WI38 (cell line): ENCODE results near the gene CCL28.
A peak's percentile ranks its signal among the peaks of the same experiment; 100 is the strongest.

Experiments
- H3K4me3 ChIP-seq: 2 replicates; pipeline ENCODE4 v1.5.1; 2011; ENCODE audit warnings: low read depth, mild to moderate bottlenecking, control low read depth, low read length
- CTCF ChIP-seq: IDR thresholded peaks from 2 replicates; pipeline ENCODE4 v1.5.1; 2012; ENCODE audit warnings: low read depth, mild to moderate bottlenecking, control low read depth, low read length

Gene CCL28

GRCh38 chr5:43401827-43402226 lies 10.4 kb downstream of the CCL28 start:
- no peak overlapping the region for H3K4me3 ChIP-seq
- TF ChIP-seq CTCF = peak; percentile 33

GRCh38 chr5:43400082-43400481 lies 12.1 kb downstream of the CCL28 start:
- H3K4me3 ChIP-seq = no peak overlapping the region
- TF ChIP-seq CTCF = no peak

DNA sequence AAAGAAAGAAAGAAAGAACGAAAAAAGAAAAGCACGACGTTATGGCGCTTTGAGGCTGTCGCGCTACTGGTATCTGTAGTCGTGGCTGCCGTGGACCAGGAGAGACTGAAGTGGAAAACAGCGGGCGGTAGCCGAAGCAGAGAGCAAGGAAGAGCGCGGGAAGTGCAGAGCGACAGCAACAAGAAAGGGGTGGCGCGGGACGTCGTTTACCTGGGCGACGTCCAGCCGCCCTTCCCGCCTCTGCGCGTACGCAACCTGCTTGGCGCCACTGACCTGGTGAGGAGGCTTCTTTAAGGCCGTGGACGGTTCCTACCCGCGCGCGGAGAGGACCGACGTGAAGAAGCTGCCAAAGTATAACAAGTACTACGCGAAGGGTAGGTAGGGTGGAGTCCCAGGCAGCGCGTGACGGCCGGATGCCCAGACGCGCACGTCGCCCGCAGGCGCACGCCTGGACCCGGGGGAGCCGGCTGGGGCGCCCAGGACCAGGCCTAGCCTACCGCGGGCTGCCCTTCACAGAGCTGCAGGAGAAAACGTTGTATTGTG lies 15.4 kb downstream of the CCL28 start:
- H3K4me3 ChIP-seq = peak overlapping the region; percentile 53

DNA sequence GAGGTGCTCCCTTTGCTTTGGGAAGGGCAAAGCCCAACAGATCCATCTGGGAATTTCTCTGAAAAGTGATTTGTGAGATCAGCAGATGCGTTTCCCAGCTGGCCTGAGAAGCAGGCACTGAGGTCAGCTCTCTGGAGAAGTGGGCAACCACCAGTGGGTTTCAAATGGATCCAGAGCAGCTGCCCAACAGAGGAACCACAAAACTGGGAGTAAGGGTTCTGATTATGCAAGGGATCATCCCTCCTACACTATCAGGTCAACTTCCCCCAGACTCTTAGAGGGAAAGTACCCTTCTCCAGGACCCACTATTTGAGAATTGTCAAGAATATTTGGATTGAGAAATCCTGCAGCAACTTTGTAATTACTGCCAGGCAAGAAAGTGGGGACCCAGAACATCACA lies 21.7 kb downstream of the CCL28 start:
- no peak for TF ChIP-seq CTCF

More for the DNA sequence above, 15.4 kb downstream of the CCL28 start:
- TF ChIP-seq CTCF = no peak

DNA sequence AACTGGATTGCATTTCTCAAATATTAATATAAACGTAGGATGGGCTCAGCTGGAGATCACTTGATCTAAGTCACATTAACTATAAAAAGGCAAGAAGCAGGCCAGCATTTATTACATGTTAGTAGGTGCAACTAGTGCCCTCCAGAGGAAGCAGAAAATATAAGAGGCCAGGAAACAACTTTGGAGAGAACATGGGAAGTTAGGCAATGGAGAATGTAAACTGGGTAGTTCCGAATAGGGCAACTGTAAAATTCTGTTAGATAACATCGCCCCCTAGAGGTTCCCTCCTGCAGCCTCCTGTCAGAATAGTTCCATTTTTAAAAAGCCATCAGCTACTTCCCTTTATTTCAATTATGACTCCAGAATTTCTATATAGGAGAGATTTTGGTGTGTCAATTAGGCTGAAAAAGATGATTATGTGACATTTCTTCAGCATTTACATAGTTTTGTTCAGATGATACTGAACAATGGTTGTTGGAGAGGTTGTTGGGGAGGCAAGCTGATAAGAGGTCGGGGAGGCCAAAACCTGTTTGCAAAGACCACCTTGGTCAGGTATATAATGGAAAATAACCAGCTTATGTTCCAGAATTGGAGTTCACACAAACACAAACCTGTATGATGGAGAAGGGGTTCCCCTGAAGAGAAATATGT lies 22.4 kb downstream of the CCL28 start:
- no peak overlapping the region for H3K4me3 ChIP-seq
- TF ChIP-seq CTCF = peak; percentile 76

More for the DNA sequence above, 21.7 kb downstream of the CCL28 start:
- no peak overlapping the region for H3K4me3 ChIP-seq

- TF ChIP-seq CTCF = no peak
- no peak overlapping the region for H3K4me3 ChIP-seq
Measured at GRCh38 chr5:43386960-43387362, 25.2 kb downstream of the CCL28 start.

- H3K4me3 ChIP-seq = no peak overlapping the region
- no peak for TF ChIP-seq CTCF
Measured at GRCh38 chr5:43376496-43377140, 35.6 kb downstream of the CCL28 start.
